Activated CD8-positive, alpha-beta memory T cell treated with anti-CD3 and anti-CD28 coated beads for 36 hours (primary cell): Measurements from ENCODE around the gene ADGRD2. TPM values are rescaled to one million over a fixed set of nuclear protein-coding genes. Genes with fewer than 3 reads are reported as not detected.

Experiments
- CTCF ChIA-PET: fragments of 350-600 bp; sonication (Branson Sonifier 250); formaldehyde crosslinking; loops from one replicate; lab custom pipeline; 2021; ENCODE audit warnings: antibody characterized with exemption; lab: Charles Lee
- POLR2A ChIA-PET: fragments of 350-600 bp; sonication (Branson Sonifier 250); formaldehyde crosslinking; loops from one replicate; lab custom pipeline; 2021; ENCODE audit warnings: antibody characterized with exemption; lab: Charles Lee
- total RNA-seq, 2 experiments: library from RNA; stranded (reverse); gene quantifications; one replicate each; pipeline ENCODE4 v1.2.3, GENCODE V29; 2021

ADGRD2 gene
- total RNA-seq, 2 experiments from 2014 or later: not detected

DNA sequence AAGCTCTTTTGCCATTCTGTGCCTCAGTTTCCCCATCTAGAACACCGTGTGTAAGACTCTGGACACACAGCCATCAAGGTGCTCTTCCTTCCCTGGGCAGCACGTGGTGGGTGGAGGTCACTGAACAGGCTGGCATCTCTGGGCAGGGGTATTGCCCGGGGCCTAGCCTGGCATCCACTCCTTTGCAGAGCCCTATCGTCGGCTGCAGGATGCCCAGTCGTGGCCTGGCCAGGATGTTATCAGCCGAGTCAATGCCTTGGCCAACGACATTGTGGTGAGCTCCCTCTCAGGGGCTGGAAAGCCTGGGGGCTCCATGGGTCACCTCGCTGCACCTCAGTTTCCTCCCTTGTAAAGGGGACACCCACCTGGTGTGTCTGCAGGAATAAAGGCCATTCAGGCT is 4.0 kb downstream of the ADGRD2 start:
- CTCF ChIA-PET: no interaction called here
- POLR2A ChIA-PET: interaction anchor here (0.6 kb wide), 1 partner anchor 1021 kb away, joined by 3 read pairs; no protein-coding TSS in a partner anchor

DNA sequence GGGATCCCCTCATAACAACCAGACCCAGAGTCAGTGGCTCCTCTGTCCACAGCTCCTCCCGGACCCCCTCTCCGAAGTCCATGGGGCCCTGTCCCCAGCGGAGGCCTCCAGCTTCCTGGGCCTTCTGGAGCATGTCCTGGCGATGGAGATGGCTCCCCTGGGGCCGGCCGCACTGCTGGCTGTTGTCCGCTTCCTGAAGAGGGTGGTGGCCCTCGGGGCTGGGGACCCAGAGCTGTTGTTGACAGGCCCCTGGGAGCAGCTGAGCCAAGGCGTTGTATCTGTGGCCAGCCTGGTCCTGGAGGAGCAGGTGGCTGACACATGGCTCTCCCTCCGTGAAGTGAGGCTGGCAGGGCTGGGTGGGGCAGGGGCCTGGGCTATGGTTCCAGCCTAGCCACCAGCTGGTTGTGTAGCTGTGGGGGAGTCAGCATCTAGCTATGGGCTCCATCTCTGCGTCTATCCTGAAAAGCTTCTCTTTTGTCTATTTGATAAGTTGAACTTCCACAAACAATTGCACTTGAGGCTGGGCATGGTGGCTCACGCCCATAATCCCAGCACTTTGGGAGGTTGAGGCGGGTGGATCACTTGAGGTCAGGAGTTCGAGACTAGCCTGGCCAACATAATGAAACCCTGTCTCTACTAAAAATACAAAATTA is 4.7 kb downstream of the ADGRD2 start:
- ChIA-PET POLR2A (interaction anchor here (0.6 kb wide), 1 partner anchor 1021 kb away, joined by 3 read pairs; no protein-coding TSS in a partner anchor), CTCF (no interaction called here)

DNA sequence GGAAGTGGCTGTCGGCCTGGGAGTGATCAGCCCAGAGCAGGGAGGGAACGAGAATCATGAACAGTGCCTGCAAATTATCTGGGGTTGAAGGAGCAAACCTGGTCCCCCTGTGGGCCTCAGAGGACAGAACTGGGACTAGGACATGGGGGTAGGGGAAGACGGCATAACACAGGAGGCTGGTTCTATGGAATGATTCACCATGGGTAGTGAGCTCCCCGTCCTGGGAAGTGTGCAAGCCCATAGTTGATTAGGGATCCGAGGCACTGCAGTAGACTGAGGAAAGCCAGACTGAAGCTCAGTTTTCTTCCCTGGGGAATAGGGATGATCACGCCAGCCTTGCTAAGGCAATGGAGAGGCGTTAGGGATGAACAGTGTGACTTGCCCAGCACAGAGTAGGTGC is 5.6 kb downstream of the ADGRD2 start:
- ChIA-PET POLR2A (no interaction called here), CTCF (interaction anchor here (0.6 kb wide), 1 partner anchor 951 kb away, joined by 3 read pairs; no protein-coding TSS in a partner anchor)

DNA sequence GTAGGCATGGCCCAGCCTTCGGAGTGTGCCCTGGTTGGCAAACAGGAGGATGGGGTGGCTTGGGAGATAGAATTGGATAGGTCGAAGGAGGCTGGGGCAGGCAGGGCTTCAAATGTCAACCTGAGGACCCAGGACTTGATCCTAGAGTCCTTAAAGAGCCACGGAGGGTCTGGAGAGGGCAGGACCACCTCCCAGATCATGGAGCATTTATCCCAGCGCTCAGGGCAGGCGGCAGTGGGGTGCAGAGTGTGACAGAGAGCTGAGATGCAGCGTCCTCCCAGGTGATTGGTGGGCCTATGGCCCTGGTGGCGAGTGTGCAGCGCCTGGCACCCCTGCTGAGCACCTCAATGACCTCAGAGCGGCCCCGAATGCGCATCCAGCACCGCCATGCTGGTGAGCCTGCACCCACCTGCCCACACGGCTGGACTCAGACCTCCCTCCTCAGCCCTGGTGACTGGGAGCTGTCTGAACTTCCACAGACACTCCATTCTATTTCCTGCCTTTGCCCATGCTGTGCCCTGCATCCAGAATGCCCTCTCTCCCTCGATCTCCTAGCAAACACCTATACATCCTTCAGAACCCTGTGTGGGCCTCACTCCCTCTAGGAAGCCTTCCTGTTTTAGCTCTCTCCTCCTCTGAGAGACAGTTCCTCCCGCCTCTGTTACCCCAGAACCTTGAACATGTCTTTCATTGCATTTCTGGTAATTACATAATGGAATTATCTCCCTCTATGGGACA is 6.3 kb downstream of the ADGRD2 start:
- POLR2A ChIA-PET: no interaction called here
- CTCF ChIA-PET: interaction anchor here (0.6 kb wide), 1 partner anchor 951 kb away, joined by 3 read pairs; no protein-coding TSS in a partner anchor

DNA sequence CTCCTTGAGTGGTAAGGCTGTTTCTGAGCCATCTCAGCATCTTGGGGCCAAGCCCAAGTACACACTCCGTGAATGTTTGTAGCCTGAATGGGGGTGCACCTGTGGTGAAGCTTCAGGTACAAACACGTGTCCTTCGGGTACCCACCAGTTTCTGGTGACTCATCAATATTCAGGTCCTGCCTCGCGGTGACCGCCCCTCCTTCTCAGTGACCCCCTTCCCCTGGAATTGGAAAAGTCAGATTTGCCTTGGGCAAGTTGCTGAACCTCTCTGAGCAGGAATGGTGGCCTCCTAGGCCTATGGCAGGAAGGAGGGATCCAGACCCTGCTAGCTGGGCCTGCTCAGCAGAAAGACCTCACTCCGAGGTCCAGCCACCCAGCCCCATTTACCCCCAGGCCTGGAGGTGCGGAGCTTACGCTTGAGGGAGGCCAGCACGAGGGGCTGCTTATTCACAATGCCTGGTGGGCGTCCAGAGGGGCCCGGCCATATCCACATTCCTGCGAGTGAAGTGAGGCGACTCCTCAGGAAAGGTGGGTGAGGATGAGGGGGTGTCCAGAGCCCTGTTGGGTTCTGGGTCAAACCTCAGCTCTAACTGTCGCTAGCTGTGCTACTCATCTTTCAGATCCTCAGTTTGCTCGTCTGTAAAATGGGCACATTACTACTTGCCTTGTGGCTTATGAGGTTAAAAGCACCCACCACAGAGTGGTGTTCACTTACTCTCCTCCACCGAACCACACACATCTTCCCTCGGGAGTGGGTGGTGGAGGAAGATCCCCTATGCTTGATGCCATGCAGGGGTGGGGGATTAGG is 7.0 kb downstream of the ADGRD2 start:
- POLR2A ChIA-PET: no interaction called here
- CTCF ChIA-PET: no interaction called here

DNA sequence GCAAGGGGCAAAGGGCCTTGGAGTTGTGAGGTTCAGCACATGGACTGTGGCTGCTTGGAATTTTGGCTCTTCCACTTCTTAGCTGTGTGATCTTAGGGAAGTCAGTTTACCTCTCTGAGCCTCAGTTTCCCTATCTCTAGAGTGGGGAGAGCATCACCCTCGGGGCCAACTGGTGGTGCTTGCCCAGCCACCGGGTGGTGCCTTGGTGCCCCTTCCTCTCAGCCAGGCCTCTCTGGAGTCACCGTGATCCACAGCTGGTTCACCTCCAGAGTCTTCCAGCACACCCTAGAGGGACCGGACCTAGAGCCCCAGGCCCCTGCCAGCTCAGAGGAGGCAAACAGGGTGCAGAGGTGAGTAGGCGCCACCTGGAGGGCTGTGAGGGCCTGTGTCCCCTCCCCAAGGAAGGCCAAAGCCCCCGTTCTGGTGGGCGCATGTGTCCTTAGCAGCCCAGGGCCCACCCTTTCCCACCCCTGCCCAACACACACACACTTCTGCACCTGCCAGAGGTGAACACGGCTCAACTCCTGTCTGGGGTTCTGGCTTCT is 7.7 kb downstream of the ADGRD2 start:
- CTCF ChIA-PET: no interaction called here
- POLR2A ChIA-PET: interaction anchor here (0.6 kb wide), 1 partner anchor 13 kb away, joined by 7 read pairs; no protein-coding TSS in a partner anchor

DNA sequence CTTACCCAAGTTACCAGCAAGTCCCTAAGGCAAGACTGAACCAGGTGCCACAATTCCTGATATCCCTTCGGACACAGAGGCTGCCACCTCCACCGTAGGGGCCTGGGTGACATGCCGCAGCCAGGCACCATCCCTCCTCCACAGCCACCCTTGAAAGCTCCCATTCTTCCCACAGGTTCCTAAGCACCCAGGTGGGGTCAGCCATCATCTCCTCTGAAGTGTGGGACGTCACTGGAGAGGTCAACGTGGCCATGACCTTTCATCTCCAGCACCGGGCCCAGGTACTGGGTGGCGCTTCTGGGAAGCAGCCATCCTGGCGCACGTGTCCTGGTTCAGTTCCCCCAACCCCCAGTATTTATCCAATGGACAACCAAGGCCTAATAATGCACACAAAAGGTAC is 8.2 kb downstream of the ADGRD2 start:
- ChIA-PET CTCF (no interaction called here), POLR2A (interaction anchor here (0.6 kb wide), 1 partner anchor 14 kb away, joined by 7 read pairs; no protein-coding TSS in a partner anchor)

DNA sequence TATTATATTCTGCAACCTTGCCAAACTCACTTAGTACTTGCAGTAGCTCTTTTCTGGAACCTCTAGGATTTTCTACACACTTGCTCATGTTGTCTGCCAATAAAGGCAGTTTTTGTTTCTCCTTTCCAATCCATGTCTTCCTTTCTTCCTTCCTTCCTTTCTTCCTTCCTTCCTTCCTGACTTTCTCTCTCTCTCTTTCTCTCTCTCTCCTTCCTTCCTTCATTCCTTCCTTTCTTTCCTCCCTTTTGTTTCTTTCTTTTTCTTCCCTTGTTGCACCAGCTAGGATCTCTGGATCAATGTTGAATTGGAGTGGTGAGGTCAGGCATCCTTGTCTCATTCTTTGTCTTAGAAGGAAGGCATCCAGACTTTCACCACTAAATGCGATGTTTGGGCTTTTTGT is 12.5 kb downstream of the ADGRD2 start:
- POLR2A ChIA-PET: no interaction called here
- CTCF ChIA-PET: no interaction called here

DNA sequence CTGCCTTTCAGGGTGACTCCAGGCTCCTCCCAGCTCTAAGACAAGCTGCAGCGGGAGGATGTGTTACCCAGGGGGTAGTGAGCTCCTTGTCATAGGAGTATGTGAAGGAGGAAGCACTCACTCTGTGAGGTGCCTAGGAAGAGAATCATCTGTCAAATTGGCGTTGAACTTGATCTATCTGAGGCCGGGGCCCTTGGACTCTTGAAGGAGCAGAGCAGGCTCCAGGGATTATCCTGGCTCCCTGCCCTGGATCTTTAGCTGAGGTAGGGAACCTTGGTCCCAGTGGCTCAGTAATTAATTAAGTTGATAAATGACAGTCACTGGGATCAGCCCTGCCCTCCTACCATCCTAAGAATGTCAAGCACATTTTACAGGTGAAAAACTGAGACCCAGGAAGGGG is 15.5 kb downstream of the ADGRD2 start:
- POLR2A ChIA-PET: no interaction called here
- CTCF ChIA-PET: no interaction called here

DNA sequence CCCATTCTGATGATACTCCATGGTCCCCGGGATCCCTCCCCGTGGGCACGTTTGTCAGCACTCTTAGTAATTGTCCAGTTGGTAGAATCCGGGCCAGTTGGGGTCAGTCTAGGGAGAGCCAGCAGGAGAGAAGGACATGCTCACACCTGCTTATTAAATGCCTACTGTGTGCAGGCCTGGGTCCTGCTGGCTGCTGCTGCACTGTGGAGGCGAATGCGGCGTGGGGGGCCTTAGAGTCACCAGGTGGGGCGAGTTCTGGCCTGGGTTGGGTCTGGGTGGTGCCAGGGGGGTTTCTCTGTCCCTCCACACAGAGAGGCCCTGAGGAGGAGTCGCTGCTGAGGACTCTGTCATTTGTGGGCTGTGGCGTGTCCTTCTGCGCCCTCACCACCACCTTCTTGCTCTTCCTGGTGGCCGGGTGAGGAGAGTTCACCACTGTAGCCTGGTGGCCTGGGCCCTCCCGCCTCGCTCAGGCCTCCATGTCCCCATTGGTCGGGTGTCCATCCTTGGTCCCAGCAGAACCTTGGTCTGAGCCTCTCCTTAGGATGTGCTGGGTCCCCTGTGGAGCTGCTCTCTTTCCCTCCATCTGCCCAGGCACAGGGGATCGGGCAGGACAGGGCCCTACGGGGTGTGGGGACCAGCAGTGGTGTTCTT is 17.3 kb downstream of the ADGRD2 start:
- CTCF ChIA-PET: no interaction called here

DNA sequence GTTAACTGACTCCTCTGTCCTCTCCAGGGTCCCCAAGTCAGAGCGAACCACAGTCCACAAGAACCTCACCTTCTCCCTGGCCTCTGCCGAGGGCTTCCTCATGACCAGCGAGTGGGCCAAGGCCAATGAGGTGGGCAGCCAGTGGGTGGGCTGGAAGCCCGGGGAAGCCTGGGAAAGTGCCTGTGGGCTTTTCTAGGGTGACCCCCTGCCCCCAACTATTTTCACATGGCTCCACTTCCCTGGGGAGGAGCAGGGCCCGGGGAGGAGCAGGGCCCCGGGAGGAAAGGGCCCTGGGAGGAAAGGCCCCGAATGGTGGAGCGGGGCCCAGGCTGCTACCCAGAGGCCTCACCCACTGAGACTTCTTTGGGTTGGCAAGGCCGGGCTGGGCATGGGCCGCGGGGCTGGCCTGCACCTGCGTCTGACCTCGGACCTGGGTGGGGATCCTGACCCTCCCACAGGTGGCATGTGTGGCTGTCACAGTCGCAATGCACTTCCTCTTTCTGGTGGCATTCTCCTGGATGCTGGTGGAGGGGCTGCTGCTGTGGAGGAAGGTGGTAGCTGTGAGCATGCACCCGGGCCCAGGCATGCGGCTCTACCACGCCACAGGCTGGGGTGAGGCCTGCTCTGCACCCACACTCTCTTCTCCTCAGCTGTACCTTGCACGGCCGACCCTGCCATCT is 17.9 kb downstream of the ADGRD2 start:
- ChIA-PET POLR2A (no interaction called here), CTCF (no interaction called here)

More for the DNA sequence above, 17.3 kb downstream of the ADGRD2 start:
- POLR2A ChIA-PET: no interaction called here

DNA sequence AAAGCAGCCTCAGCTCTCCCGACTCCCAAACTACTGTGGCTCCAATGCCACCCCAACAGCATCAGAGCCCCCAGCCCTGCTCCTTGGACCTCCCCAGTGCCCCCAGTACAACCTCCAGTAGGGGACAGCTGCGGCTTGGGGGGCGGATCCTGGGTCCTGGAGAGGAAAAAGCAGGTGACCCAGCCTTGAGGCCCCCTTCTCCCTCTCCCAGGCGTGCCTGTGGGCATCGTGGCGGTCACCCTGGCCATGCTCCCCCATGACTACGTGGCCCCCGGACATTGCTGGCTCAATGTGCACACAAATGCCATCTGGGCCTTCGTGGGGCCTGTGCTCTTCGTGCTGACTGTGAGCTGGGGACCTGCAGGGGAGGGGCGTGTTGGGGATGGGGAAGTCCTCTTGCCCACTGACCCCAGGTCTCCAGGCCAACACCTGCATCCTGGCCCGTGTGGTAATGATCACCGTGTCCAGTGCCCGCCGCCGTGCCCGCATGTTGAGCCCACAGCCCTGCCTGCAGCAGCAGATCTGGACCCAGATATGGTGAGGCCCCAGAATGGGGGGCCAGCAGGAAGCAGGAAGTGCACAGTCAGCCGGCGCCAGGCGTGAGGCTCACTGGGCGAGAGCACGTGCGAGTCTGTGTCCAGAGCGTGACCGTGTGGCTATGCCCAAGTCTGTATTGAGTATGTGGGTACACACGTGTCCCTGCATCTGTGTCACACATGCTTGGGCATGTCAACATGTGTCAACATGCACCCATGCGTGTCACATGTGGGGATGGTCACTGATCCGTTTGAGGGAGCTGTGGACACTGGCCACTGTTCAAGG is 19.0 kb downstream of the ADGRD2 start:
- ChIA-PET POLR2A (no interaction called here), CTCF (no interaction called here)

DNA sequence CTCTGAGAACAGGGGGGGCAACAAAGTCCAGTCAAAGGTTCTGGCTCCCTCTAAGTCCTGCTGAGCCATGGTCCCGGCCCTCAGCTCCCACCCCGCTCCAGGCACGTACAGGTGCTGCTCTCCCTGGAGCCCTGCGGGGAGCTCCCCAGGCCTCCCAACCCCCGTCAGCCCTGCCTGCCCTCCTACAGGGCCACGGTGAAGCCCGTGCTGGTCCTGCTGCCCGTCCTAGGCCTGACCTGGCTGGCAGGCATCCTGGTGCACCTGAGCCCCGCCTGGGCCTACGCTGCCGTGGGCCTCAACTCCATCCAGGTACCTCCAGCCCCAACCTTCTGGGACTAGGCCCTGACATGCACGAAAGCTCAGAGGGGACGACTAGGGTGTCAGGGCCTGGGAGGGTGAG is 20.1 kb downstream of the ADGRD2 start:
- ChIA-PET CTCF (no interaction called here), POLR2A (no interaction called here)

DNA sequence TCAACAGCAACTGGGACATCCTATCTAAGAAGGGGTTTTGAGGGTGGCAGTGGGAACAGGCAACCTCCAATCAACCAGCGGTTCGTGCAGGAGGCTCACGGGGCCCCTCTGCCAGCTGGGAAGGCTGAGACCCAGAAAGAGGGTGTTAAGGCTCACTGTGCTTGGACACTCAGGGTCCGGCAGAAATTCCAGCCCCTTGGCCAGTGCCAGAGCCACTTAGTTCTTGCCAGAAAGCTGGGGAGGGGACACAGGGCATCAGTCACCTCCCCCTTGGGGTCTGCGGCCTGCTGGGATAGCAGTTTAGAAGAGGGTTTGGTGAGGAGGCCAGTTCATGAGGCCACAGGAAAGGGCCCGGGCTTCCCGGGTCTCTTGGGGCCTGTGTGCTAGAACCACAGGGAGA is 20.5 kb downstream of the ADGRD2 start:
- POLR2A ChIA-PET: no interaction called here

DNA sequence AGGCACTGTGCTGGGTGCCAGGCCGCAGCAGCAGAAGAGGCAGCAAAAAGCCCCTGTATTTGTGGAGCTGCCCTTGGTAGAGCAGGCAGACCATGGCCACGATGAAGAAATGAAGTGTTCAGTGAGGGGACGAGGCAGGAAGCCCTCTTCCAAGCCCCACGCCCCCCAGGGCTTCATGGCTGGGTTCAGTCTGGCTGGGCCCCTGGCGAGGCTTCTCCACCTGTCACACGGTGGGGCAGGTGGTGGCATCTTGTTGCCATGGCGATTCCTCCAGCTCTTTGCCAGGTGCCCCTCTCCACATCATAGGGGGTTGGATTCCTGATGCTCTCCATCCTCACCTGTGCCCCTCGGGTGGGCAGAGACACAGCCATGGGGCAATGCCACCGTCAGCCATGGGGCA is 21.5 kb downstream of the ADGRD2 start:
- ChIA-PET POLR2A (no interaction called here), CTCF (no interaction called here)

More for the DNA sequence above, 20.5 kb downstream of the ADGRD2 start:
- CTCF ChIA-PET: no interaction called here

DNA sequence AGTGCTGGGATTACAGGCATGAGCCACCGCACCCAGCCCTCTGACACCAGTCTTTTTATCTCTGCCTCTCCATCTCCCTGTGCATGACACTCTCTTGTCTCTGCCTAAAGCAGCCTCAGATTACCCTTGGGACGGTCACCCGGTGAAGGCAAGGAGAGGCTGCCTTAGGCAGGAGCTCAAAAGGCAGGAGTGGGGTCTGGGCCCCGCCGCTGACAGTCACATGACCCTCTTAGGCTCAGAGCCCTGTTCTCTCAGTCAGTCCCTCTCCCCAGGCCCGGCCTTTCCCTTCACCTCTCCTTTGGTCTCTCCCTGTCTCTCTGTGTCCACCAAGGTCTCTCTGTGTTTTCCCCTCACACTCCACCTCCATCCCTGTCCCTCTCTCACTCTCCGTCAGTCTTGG is 22.5 kb downstream of the ADGRD2 start:
- CTCF ChIA-PET: interaction anchor here (1.2 kb wide), 1 partner anchor 65 kb away, joined by 4 read pairs; no protein-coding TSS in a partner anchor
- POLR2A ChIA-PET: no interaction called here

DNA sequence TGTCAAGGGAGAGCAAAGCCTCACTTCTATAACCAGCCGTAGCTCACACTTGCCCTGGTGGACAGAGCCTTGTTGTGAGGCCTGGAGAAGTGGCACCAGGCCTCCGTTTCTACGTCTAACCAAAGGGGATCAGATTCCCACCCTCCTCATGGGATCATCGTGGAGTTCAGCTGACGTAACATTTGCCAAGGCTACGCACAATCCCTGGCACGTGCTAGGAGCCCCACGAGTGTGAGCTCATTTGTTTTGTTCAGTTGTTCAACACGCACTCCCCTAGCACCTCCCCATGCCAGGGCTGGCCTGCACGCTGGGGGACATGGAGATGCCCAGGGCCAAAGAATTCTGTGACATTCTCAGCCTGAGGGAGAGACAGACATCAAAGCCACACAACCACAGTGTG is 23.1 kb downstream of the ADGRD2 start:
- ChIA-PET CTCF (interaction anchor here (1.2 kb wide), 1 partner anchor 64 kb away, joined by 4 read pairs; no protein-coding TSS in a partner anchor), POLR2A (no interaction called here)

DNA sequence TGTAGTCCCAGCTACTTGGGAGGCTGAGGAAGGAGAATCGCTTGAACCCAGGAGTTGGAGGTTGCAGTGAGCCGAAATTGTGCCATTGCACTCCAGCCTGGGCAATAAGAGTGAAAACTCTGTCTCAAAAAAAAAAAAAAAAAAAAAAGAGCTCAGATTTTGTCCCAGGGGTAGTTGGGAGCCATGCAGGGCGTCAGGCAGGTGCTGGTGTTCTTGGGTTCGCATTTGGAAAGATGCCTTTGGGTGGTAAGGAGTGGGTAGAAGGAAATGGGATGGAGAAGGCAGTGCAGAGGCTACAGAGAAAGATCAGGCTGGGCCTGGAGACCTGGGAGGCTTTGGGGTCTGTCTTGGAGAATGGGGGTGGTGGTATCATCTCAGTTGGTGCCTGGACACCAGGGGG is 23.9 kb downstream of the ADGRD2 start:
- ChIA-PET POLR2A (no interaction called here), CTCF (no interaction called here)
